GM20000 (cell line): ENCODE measurements around the gene PAWR.
"Not testable (repeated sequence)": the region's sequence is repeated elsewhere in the genome, so short reads cannot be mapped to it uniquely, and the experiment has no call there.

Source experiments
- DNase-seq: peaks from one replicate; pipeline ENCODE4 v3.0.0; 2012; ENCODE audit warnings: low spot score
- CTCF ChIP-seq: IDR thresholded peaks from 2 replicates; pipeline ENCODE4 v1.5.1; 2012; ENCODE audit warnings: mild to moderate bottlenecking, control low read depth; ENCODE audit errors: extremely low read depth, missing control alignments

The PAWR gene

GRCh38 chr12:79648881-79649280 lies 41.9 kb downstream of the PAWR start:
- no peak for TF ChIP-seq CTCF
- DNase-seq: no peak

GRCh38 chr12:79646843-79647242 lies 43.9 kb downstream of the PAWR start:
- DNase-seq: not testable (repeated sequence)

GRCh38 chr12:79645235-79645630 lies 45.5 kb downstream of the PAWR start:
- DNase-seq: peak; percentile 29
- no peak for TF ChIP-seq CTCF

GRCh38 chr12:79644274-79645234 lies 46.2 kb downstream of the PAWR start:
- DNase-seq: no peak
- TF ChIP-seq CTCF: no peak

GRCh38 chr12:79643821-79644220 lies 46.9 kb downstream of the PAWR start:
- no peak for DNase-seq
- TF ChIP-seq CTCF: no peak

- no peak for TF ChIP-seq CTCF
- DNase-seq: no peak
Observed at GRCh38 chr12:79638490-79638889, 52.3 kb downstream of the PAWR start.

- no peak for DNase-seq
- TF ChIP-seq CTCF: no peak
Observed at GRCh38 chr12:79637093-79637492, 53.7 kb downstream of the PAWR start.

- DNase-seq: no peak
- no peak for TF ChIP-seq CTCF
Observed at GRCh38 chr12:79635676-79636075, 55.1 kb downstream of the PAWR start.
